Upper lobe of right lung (tissue), 1 donor: ENCODE measurements around the gene CNOT10. TPM values are rescaled to one million over a fixed set of nuclear protein-coding genes. Genes with fewer than 3 reads are reported as not detected.
"Not testable (repeated sequence)": the region's sequence is repeated elsewhere in the genome, so short reads cannot be mapped to it uniquely, and the experiment has no call there.

Source experiments
- ATAC-seq: fragments of 200-7000 bp; cut with Tn5 transposase; one replicate; pipeline ENCODE4 v1.9.1; 2020; ENCODE audit warnings: mild to moderate bottlenecking, moderate library complexity
- DNase-seq: peaks from one replicate; pipeline ENCODE4 v3.0.0-alpha.2; 2020
- H3K27ac ChIP-seq: fragments of 200-600 bp; one replicate; pipeline ENCODE4 v1.8.0; 2022
- H3K27me3 ChIP-seq: fragments of 200-600 bp; one replicate; pipeline ENCODE4 v1.8.0; 2022; ENCODE audit warnings: mild to moderate bottlenecking
- H3K36me3 ChIP-seq: fragments of 200-600 bp; one replicate; pipeline ENCODE4 v1.8.0; 2022
- H3K4me1 ChIP-seq: fragments of 200-600 bp; one replicate; pipeline ENCODE4 v1.8.0; 2022
- H3K4me3 ChIP-seq: fragments of 200-600 bp; one replicate; pipeline ENCODE4 v1.8.0; 2022; ENCODE audit warnings: mild to moderate bottlenecking
- H3K9me3 ChIP-seq: fragments of 200-600 bp; one replicate; pipeline ENCODE4 v1.8.0; 2022
- CTCF ChIP-seq: fragments of 200-600 bp; IDR thresholded peaks from one replicate; pipeline ENCODE4 v1.8.0; 2022; ENCODE audit warnings: antibody characterized with exemption
- intact Hi-C: fragments of 100-400 bp; cut with DNase I; formaldehyde crosslinking; loops from one replicate; pipeline ENCODE4 v1.11.0; 2022
- total RNA-seq: library from RNA; stranded (reverse); fragmentation: NEBNext Ultra II Directional; extraction: Animal tissue kit (Norgen Biotek cat#: 25700); gene quantifications from one replicate; pipeline ENCODE4 v1.2.1, GENCODE V29; 2021
- donor health status: DM: no; HTN: yes; CAD: no; lungs with severe emphysema.

Gene CNOT10
- total RNA-seq, 1 donor from 2014 or later, result 30.1 TPM

GRCh38 chr3:32781211-32781968, 96.4 kb downstream of the CNOT10 start:
- DNase-seq (peak; percentile 93), ATAC-seq (peak; percentile 97)
- H3K4me1 ChIP-seq, result no peaks in the 10 kb centered on the region
- no peaks in the 10 kb centered on the region for H3K36me3 ChIP-seq
- H3K27ac ChIP-seq, result peak overlapping the region; percentile 58
- H3K27me3 ChIP-seq, result no peaks in the 10 kb centered on the region
- no peaks in the 10 kb centered on the region for H3K9me3 ChIP-seq
- peak; percentile 87 for TF ChIP-seq CTCF
- intact Hi-C loops, result no loop called here
- H3K4me3 ChIP-seq, result peak overlapping the region; percentile 60

- ATAC-seq, H3K27me3 ChIP-seq, H3K36me3 ChIP-seq, H3K4me3 ChIP-seq, H3K4me1 ChIP-seq, DNase-seq, intact Hi-C loops, H3K27ac ChIP-seq, H3K9me3 ChIP-seq: not testable (repeated sequence)
These were observed 96.9 kb downstream of the CNOT10 start for GRCh38 chr3:32781969-32782270.

- H3K36me3 ChIP-seq, result no peaks in the 10 kb centered on the region
- no peaks in the 10 kb centered on the region for H3K4me1 ChIP-seq
- H3K4me3 ChIP-seq, result no peak overlapping the region
- no peaks in the 10 kb centered on the region for H3K27me3 ChIP-seq
- no peak overlapping the region for H3K27ac ChIP-seq
- H3K9me3 ChIP-seq, result no peaks in the 10 kb centered on the region
- intact Hi-C loops, result no loop called here
- ATAC-seq (no peak), DNase-seq (no peak)
- no peak for TF ChIP-seq CTCF
These were observed 97.4 kb downstream of the CNOT10 start for GRCh38 chr3:32782407-32782806.

- TF ChIP-seq CTCF, result no peak
- H3K4me1 ChIP-seq, result peaks cover 4% of the 10 kb centered on the region
These were observed 106.8 kb downstream of the CNOT10 start for GRCh38 chr3:32791833-32792232.

GRCh38 chr3:32794487-32795308, 109.7 kb downstream of the CNOT10 start:
- intact Hi-C loops, result no loop called here
- no peak for TF ChIP-seq CTCF
- H3K27me3 ChIP-seq, result no peaks in the 10 kb centered on the region
- peak; percentile 99 for ATAC-seq
- H3K4me3 ChIP-seq, result no peak overlapping the region
- H3K9me3 ChIP-seq, result no peaks in the 10 kb centered on the region
- no peaks in the 10 kb centered on the region for H3K36me3 ChIP-seq
- H3K4me1 ChIP-seq, result peaks cover 4% of the 10 kb centered on the region
- H3K27ac ChIP-seq, result peak overlapping the region; percentile 65
- peak; percentile 67 for DNase-seq

More at GRCh38 chr3:32791833-32792232, 106.8 kb downstream of the CNOT10 start:
- Histone ChIP-seq H3K27me3 (no peaks in the 10 kb centered on the region), H3K9me3 (no peaks in the 10 kb centered on the region), H3K27ac (no peak overlapping the region), H3K36me3 (no peaks in the 10 kb centered on the region), H3K4me3 (no peak overlapping the region)
- intact Hi-C loops, result no loop called here
- ATAC-seq, result no peak
- no peak for DNase-seq

- H3K4me3 ChIP-seq, H3K27me3 ChIP-seq, ATAC-seq, intact Hi-C loops, DNase-seq, H3K27ac ChIP-seq, H3K36me3 ChIP-seq, H3K9me3 ChIP-seq, H3K4me1 ChIP-seq: not testable (repeated sequence)
These were observed 111.5 kb downstream of the CNOT10 start for GRCh38 chr3:32796384-32796950.
